H9 (cell line): ENCODE results near the gene LMNTD2. TPM values are rescaled to one million over a fixed set of nuclear protein-coding genes. Genes with fewer than 3 reads are reported as not detected.

Source experiments
- DNase-seq: peaks from one replicate; pipeline ENCODE4 v3.0.0-alpha.2; 2017
- H2AFZ ChIP-seq: one replicate; pipeline ENCODE4 v1.6.1; 2013; ENCODE audit warnings: mild to moderate bottlenecking, low read length, control low read depth, moderate library complexity
- H2AK5ac ChIP-seq: 2 replicates; pipeline ENCODE4 v1.6.1; 2013; ENCODE audit warnings: low read length, control low read depth, mixed read lengths; ENCODE audit not compliant: insufficient read length
- H2BK120ac ChIP-seq: one replicate; pipeline ENCODE4 v1.6.1; 2013; ENCODE audit warnings: low read depth, mild to moderate bottlenecking, low read length, control low read depth, inconsistent platforms; ENCODE audit not compliant: poor library complexity, severe bottlenecking
- H2BK12ac ChIP-seq: 2 replicates; pipeline ENCODE4 v1.6.1; 2013; ENCODE audit warnings: low read length, control low read depth, mixed read lengths, low read depth; ENCODE audit not compliant: insufficient read length
- H2BK15ac ChIP-seq: 2 replicates; pipeline ENCODE4 v1.6.1; 2013; ENCODE audit warnings: low read depth, low read length, control low read depth
- H2BK20ac ChIP-seq: one replicate; pipeline ENCODE4 v1.6.1; 2013; ENCODE audit warnings: low read depth, mild to moderate bottlenecking, low read length, control low read depth, inconsistent platforms; ENCODE audit not compliant: poor library complexity, severe bottlenecking
- H2BK5ac ChIP-seq: 2 replicates; pipeline ENCODE4 v1.6.1; 2013; ENCODE audit warnings: low read length, control low read depth, mixed read lengths; ENCODE audit not compliant: insufficient read length
- H3K14ac ChIP-seq: 2 replicates; pipeline ENCODE4 v1.6.1; 2013; ENCODE audit warnings: low read length, control low read depth; ENCODE audit not compliant: insufficient read depth
- H3K18ac ChIP-seq: 2 replicates; pipeline ENCODE4 v1.6.1; 2013; ENCODE audit warnings: low read depth, mild to moderate bottlenecking, mixed read lengths, low read length, control low read depth; ENCODE audit not compliant: insufficient read length
- H3K23ac ChIP-seq: 2 replicates; pipeline ENCODE4 v1.6.1; 2013; ENCODE audit warnings: low read length, control low read depth, mixed read lengths, low read depth; ENCODE audit not compliant: insufficient read length
- H3K23me2 ChIP-seq: 2 replicates; pipeline ENCODE4 v1.6.1; 2013; ENCODE audit warnings: low read depth, mild to moderate bottlenecking, mixed read lengths, low read length, control low read depth; ENCODE audit not compliant: insufficient read length, poor library complexity, severe bottlenecking
- H3K27ac ChIP-seq: 2 replicates; pipeline ENCODE4 v1.5.1; 2013; ENCODE audit warnings: low read length, control low read depth, mixed read lengths, low read depth; ENCODE audit not compliant: insufficient read length
- H3K27me3 ChIP-seq: 2 replicates; pipeline ENCODE4 v1.6.1; 2013; ENCODE audit warnings: low read length, control low read depth, inconsistent platforms; ENCODE audit not compliant: insufficient read depth
- H3K4ac ChIP-seq: 2 replicates; pipeline ENCODE4 v1.6.1; 2013; ENCODE audit warnings: low read depth, mild to moderate bottlenecking, control low read depth, inconsistent platforms, low read length, moderate library complexity
- H3K4me1 ChIP-seq: 2 replicates; pipeline ENCODE4 v1.6.1; 2013; ENCODE audit warnings: low read length, control low read depth, inconsistent platforms; ENCODE audit not compliant: insufficient read depth
- H3K4me2 ChIP-seq: 2 replicates; pipeline ENCODE4 v1.6.1; 2013; ENCODE audit warnings: low read length, control low read depth, mixed read lengths; ENCODE audit not compliant: insufficient read length, insufficient read depth
- H3K56ac ChIP-seq: 2 replicates; pipeline ENCODE4 v1.6.1; 2013; ENCODE audit warnings: low read depth, mild to moderate bottlenecking, mixed read lengths, low read length, control low read depth; ENCODE audit not compliant: insufficient read length
- H3K79me1 ChIP-seq: 2 replicates; pipeline ENCODE4 v1.6.1; 2013; ENCODE audit warnings: low read depth, mild to moderate bottlenecking, moderate library complexity, low read length, control low read depth, inconsistent platforms; ENCODE audit not compliant: insufficient read depth, poor library complexity, severe bottlenecking
- H3K79me2 ChIP-seq: 2 replicates; pipeline ENCODE4 v1.6.1; 2013; ENCODE audit warnings: low read length, control low read depth, inconsistent platforms; ENCODE audit not compliant: insufficient read depth
- H3K9ac ChIP-seq: 2 replicates; pipeline ENCODE4 v1.6.1; 2013; ENCODE audit warnings: low read length, control low read depth, mixed read lengths; ENCODE audit not compliant: insufficient read length; ENCODE audit errors: extremely low read depth
- H3K9me3 ChIP-seq: one replicate; pipeline ENCODE4 v1.6.1; 2013; ENCODE audit warnings: low read depth, low read length, inconsistent platforms; ENCODE audit not compliant: control insufficient read depth
- H3T11ph ChIP-seq: one replicate; pipeline ENCODE4 v1.6.1; 2013; ENCODE audit warnings: mild to moderate bottlenecking, low read length, control low read depth, inconsistent platforms
- H4K20me1 ChIP-seq: one replicate; pipeline ENCODE4 v1.6.1; 2013; ENCODE audit not compliant: control insufficient read depth, insufficient read length, insufficient read depth
- H4K5ac ChIP-seq: 2 replicates; pipeline ENCODE4 v1.6.1; 2013; ENCODE audit warnings: low read depth, mild to moderate bottlenecking, mixed read lengths, low read length, control low read depth; ENCODE audit not compliant: insufficient read length
- H4K8ac ChIP-seq: replicated peaks from 2 replicates; pipeline ENCODE4 v1.6.1; 2013; ENCODE audit warnings: low read length, control low read depth, mixed read lengths, low read depth; ENCODE audit not compliant: insufficient read length
- H4K91ac ChIP-seq: 2 replicates; pipeline ENCODE4 v1.6.1; 2013; ENCODE audit warnings: low read depth, mild to moderate bottlenecking, moderate library complexity, mixed read lengths, low read length, control low read depth; ENCODE audit not compliant: insufficient read length
- H3K27ac Mint-ChIP-seq, 3 experiments: 2 replicates in 2 of 3; 3 replicates in 1 of 3; pipeline ENCODE4 v1.8.0; 2020 to 2021; ENCODE audit warnings: mixed read lengths in 3 of 3, mild to moderate bottlenecking in 1 of 3, moderate library complexity in 1 of 3
- H3K27me3 Mint-ChIP-seq: 2 replicates; pipeline ENCODE4 v1.8.0; 2021; ENCODE audit warnings: low read depth, mild to moderate bottlenecking, moderate library complexity, mixed read lengths
- H3K36me3 Mint-ChIP-seq, 3 experiments: 2 replicates in 2 of 3; 3 replicates in 1 of 3; pipeline ENCODE4 v1.8.0; 2020 to 2021; ENCODE audit warnings: low read depth in 3 of 3, mixed read lengths in 3 of 3; ENCODE audit not compliant: insufficient read depth in 1 of 3
- H3K4me1 Mint-ChIP-seq, 2 experiments: 2 replicates each; pipeline ENCODE4 v1.8.0; 2020; ENCODE audit warnings: mixed read lengths in 2 of 2
- H3K4me3 Mint-ChIP-seq, 2 experiments: 2 replicates in 1 of 2; 3 replicates in 1 of 2; pipeline ENCODE4 v1.8.0; 2020 to 2021; ENCODE audit warnings: mild to moderate bottlenecking in 2 of 2, mixed read lengths in 2 of 2, moderate library complexity in 1 of 2
- H3K9me3 Mint-ChIP-seq, 2 experiments: 2 replicates in 1 of 2; 3 replicates in 1 of 2; pipeline ENCODE4 v1.8.0; 2020; ENCODE audit warnings: mild to moderate bottlenecking in 2 of 2, mixed read lengths in 2 of 2, moderate library complexity in 1 of 2
- CTCF ChIP-seq: fragments of 200-600 bp; sonication (generic); conservative IDR thresholded peaks from 3 replicates; pipeline ENCODE4 v1.8.0; 2021; ENCODE audit warnings: antibody characterized with exemption, mild to moderate bottlenecking
- WGBS: extraction: QIAGEN DNeasy Blood & Tissue Kit; methylation state at CpG from one replicate; pipeline ENCODE4 v1.1.7; 2013; ENCODE audit warnings: missing lambda C conversion rate, low lambda C conversion rate, mixed read lengths; ENCODE audit not compliant: insufficient read length; ENCODE audit errors: extremely low coverage; 5-methylcytosine and 5-hydroxymethylcytosine counted together
- total RNA-seq: library from RNA; stranded (reverse); gene quantifications from 2 replicates; pipeline ENCODE4 v1.2.1, GENCODE V29; 2021

LMNTD2 gene
- total RNA-seq, 1 experiment from 2014 or later, result 4.7 TPM

GRCh38 chr11:530960-531831 is 29.3 kb downstream of the LMNTD2 start:
- H3K36me3 Mint-ChIP-seq, result peaks cover 5 to 18% (median 10%) of the 10 kb centered on the region in 3 experiments; a peak in 5 of 7 replicates
- Histone ChIP-seq H2AFZ (no peak overlapping the region), H3K4me2 (no peak overlapping the region), H3K23ac (no peak overlapping the region), H3K4me1 (no peaks in the 10 kb centered on the region), H2BK120ac (no peak overlapping the region), H2BK5ac (no peak overlapping the region), H2BK12ac (no peak overlapping the region), H3K9ac (no peak overlapping the region), H3K27me3 (no peaks in the 10 kb centered on the region), H3K9me3 (no peaks in the 10 kb centered on the region), H3K18ac (no peak overlapping the region), H4K8ac (no peak overlapping the region), H2AK5ac (no peak overlapping the region), H3K27ac (no peak overlapping the region), H3K23me2 (peaks cover 10% of the 10 kb centered on the region), H3K79me2 (no peaks in the 10 kb centered on the region), H4K20me1 (no peaks in the 10 kb centered on the region), H4K91ac (no peak overlapping the region), H3T11ph (no peak overlapping the region), H3K14ac (no peak overlapping the region), H3K79me1 (no peaks in the 10 kb centered on the region), H3K4ac (no peak overlapping the region), H2BK20ac (no peak overlapping the region), H4K5ac (no peak overlapping the region), H2BK15ac (no peak overlapping the region), H3K56ac (no peak overlapping the region)
- TF ChIP-seq CTCF, result no peak
- no peak for DNase-seq
- no peak overlapping the region for H3K27ac Mint-ChIP-seq
- no CpG with 5 or more reads among the region's 28 CpGs for WGBS
- peaks cover 0 to 1% of the 10 kb centered on the region in 2 experiments; a peak in 1 of 5 replicates for H3K9me3 Mint-ChIP-seq
- peaks cover under 1% of the 10 kb centered on the region for H3K27me3 Mint-ChIP-seq
- peaks cover 2% of the 10 kb centered on the region in 2 experiments; a peak in 1 of 4 replicates for H3K4me1 Mint-ChIP-seq
- H3K4me3 Mint-ChIP-seq, result no peak overlapping the region
